NCI-H1930 (cell line): Measurements from ENCODE around the gene FLOT1.

Experiments used
- DNase-seq, 2 experiments: peaks; one replicate each; lab custom pipeline; 2025; lab: John Stamatoyannopoulos, UW

The FLOT1 gene

GRCh38 chr6:30679765-30680535 lies 62.5 kb downstream of the FLOT1 start:
- no peak for DNase-seq

GRCh38 chr6:30678964-30679726 lies 63.3 kb downstream of the FLOT1 start:
- DNase-seq: peak; percentile 11 to 23
